ENCODE results near the gene C22orf15.

The C22orf15 gene

DNA sequence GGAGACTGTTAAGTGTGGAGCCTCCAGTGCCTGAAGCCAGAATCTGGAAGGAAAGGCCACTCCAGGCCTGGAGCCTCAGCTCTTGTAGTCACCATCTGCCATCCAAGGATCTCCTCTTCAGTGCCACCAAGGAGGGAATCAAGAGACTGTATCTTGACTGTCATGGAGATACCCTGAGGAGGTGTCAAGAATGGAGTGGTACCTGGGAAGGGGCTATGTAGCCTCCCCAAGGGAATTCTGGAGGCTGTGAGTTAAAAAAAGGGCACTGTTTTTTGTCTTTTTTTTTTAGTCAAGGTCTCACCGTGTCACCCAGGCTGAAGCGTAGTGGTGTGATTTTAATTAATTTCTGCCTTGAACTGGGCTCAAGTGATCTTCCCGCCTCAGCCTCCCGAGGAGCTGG, 3.2 kb upstream of the C22orf15 start:
- H3K4me1 Mint-ChIP-seq: peaks cover 47% of the 10 kb centered on the region
- H3K4me3 Mint-ChIP-seq: no peak overlapping the region
- no peak overlapping the region for H3K27ac Mint-ChIP-seq
- no peak for ATAC-seq
- H3K27me3 Mint-ChIP-seq: no peaks in the 10 kb centered on the region
- no peaks in the 10 kb centered on the region for H3K36me3 Mint-ChIP-seq
- H3K9me3 Mint-ChIP-seq: no peaks in the 10 kb centered on the region

DNA sequence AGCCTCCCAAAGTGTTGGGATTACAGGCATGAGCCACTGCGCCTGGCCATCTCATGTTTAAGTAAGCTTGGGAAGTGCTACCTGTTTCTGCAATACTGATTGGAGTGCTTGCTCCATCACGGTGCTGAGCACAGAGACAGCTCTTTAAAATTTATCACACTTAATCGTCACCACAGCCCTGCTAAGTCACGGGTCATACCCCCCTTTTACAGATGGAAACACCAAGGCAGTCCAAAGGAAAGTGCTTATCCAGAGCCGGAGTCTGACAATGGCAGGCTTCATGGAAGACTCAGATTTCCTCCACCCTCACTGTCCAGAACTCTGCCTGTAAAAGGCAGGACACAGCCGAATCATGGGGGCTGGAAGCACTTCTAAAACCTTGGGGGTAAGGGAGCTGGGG, 2.7 kb upstream of the C22orf15 start:
- H3K27ac Mint-ChIP-seq: peak overlapping the region; percentile 10
- no peak overlapping the region for H3K4me3 Mint-ChIP-seq
- peaks cover 2% of the 10 kb centered on the region for H3K36me3 Mint-ChIP-seq
- ATAC-seq: no peak
- H3K27me3 Mint-ChIP-seq: no peaks in the 10 kb centered on the region
- no peaks in the 10 kb centered on the region for H3K9me3 Mint-ChIP-seq
- peaks cover 47% of the 10 kb centered on the region for H3K4me1 Mint-ChIP-seq

DNA sequence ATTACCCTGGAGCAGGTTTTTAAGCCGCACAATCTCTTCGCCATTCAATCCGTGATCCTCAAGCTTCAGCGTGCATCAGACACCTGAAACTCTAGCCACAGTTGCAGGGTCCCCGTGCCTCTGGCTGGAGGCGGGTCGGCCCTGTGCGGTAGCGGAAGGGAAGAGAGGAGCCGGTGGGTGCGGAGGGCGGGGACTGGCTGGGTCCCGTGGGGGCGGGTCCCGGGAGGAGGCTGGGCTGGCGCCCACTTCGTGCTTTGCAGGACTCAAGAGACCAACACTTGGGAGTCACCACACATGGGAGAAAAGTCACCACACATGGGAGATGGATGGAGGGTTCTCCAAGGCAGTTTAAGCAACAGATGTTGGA, 772 bp downstream of the C22orf15 start:
- Mint-ChIP-seq H3K4me1 (peaks cover 53% of the 10 kb centered on the region), H3K4me3 (peak overlapping the region; percentile 57), H3K27ac (peak overlapping the region; percentile 45), H3K9me3 (no peaks in the 10 kb centered on the region), H3K36me3 (peaks cover 5% of the 10 kb centered on the region), H3K27me3 (no peaks in the 10 kb centered on the region)
- ATAC-seq: no peak

DNA sequence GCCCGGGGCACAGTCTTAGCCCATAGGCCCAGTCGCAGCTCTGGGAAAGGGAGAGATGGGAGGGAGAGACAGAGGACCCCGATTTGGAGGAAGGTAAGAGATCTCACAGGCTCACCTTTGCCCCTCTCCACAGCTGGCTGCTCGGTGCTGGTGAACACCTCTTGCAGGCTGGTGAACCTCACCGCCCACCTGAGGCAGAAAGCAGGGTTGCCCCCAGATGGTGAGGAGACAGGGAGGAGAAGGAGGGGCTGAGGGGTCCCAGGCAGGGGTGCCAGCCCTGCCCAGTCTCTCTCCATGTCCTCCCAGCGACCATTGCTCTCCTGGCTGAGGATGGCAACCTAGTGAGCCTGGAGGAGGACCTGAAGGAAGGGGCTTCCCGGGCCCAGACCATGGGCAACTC, 1.2 kb downstream of the C22orf15 start:
- H3K27ac Mint-ChIP-seq: peak overlapping the region; percentile 45
- H3K4me3 Mint-ChIP-seq: peak overlapping the region; percentile 57
- no peaks in the 10 kb centered on the region for H3K27me3 Mint-ChIP-seq
- peaks cover 57% of the 10 kb centered on the region for H3K4me1 Mint-ChIP-seq
- H3K36me3 Mint-ChIP-seq: peaks cover 5% of the 10 kb centered on the region
- ATAC-seq: no peak
- no peaks in the 10 kb centered on the region for H3K9me3 Mint-ChIP-seq

DNA sequence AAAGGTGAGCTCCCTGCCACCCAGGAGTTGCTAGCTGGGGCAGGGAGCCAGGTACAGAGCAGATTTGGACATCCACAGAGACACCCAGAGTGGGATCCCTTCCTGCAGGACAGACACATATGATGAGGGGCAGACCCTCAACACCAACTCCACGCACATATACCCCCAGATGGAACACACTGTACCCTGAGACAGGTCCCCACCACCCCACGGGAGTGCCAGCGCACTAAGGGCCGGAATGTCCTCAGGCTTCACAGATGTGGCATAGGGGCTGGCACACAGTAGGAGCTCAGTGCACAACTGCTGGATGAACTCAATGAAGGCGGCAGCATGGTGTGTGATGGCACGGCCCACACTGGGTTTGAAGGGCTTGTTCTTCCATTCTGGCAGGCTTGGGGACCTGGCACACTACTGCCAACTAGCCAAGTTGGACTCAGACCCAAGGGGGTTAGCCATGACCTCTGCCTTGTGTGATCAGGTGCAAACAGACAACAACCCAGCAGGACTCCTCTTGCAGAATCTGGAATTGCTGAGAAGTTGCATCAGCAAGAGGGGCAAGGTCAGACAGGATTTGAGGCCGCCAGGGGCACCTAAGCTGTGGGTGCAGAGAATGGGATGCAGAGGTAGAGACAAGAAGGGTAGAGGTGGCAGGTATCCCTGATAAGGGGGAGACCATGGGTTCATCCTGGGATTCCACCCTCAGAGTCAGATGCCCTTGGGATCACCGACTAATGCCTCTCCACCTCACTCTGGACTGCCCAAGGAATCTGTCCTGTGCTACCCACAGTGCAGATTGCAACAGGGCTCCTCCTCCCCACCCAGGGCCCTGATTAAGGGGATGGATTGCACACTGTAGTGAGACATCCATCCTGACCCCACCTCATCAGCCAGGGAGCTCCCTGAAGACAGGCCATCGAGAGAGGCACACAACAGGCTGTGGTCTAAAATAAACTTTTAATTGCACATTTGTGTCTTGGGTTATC, 2.4 kb downstream of the C22orf15 start:
- Mint-ChIP-seq H3K27me3 (no peaks in the 10 kb centered on the region), H3K4me3 (peak overlapping the region; percentile 38), H3K4me1 (peaks cover 68% of the 10 kb centered on the region), H3K9me3 (no peaks in the 10 kb centered on the region), H3K27ac (no peak overlapping the region), H3K36me3 (peaks cover 5% of the 10 kb centered on the region)
- no peak for ATAC-seq

DNA sequence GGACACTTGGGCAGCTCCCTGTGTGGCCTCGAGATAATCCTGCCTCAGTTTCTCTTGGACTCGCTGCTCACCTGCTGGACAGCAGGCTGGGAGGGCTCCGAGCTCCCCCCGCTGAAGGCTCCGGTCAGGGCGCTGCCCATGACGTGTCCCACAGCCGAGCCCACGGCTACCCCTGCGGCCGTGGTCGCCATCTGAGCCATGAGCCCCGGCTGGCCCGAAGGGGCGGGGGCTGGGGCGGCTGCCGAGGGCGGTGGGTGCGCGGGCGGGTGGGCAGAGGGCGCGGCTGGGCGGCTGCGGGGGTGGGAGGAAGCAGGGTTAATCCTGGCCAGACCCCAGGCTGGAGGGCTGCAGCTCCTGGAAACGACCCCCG, 4.5 kb downstream of the C22orf15 start:
- no peak for ATAC-seq
- Mint-ChIP-seq H3K27me3 (no peaks in the 10 kb centered on the region), H3K4me1 (peaks cover 89% of the 10 kb centered on the region), H3K4me3 (peak overlapping the region; percentile 94), H3K9me3 (no peaks in the 10 kb centered on the region), H3K36me3 (peaks cover 5% of the 10 kb centered on the region), H3K27ac (peak overlapping the region; percentile 94)

DNA sequence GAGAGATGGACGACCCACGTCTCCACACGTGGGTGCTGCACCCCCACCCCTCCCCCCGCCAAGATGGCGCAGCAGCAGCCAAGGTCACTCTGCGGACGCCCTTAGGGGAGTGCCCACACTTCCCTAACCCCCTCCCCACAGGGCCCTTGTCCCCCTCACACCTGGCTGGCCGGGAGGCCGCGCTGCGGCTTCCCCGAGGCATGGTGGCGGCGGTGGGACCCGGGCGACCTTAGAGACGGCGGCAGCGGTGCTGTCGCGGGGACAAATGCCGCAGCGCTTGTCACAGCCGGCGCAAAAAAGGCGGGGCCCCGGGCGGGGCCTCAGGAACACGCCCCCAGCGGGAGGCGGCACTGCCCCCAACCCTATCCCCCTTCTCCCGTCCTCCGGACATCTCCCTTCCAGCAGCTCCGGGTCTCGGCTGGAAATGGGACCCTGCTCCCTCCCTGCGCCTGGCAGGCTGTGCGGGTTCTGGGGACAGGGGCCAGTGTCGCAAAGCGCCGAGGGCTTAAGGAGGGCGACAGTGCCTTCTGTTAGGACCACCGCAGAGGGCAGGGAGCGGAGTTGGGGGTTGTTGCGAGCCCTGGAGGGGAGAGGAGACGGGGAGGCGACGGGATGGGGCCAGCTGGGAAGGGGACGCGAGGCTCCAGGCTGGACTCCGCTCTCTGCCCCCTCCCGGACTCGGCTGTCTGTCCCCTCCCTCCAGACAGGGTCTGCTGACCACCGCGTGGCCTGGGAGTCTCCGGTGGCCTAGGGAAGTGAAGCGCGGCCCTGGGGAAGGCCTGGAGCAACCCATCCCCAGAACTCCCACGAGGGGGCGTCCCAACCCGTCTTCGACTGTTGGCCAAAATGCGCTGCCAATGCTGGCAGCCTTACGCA, 5.1 kb downstream of the C22orf15 start, which contains the start of gene CHCHD10:
TSS of gene CHCHD10 (minus strand) at position 300 of the 876 bp plus-strand sequence. CDS start at position 202, 98 bp downstream.
- Mint-ChIP-seq H3K36me3 (peaks cover 5% of the 10 kb centered on the region), H3K4me3 (peak within 1 kb of the TSS; percentile 94), H3K9me3 (no peaks in the 10 kb centered on the region), H3K27me3 (no peaks in the 10 kb centered on the region), H3K27ac (peak within 1 kb of the TSS; percentile 94), H3K4me1 (peaks cover 90% of the 10 kb centered on the region)
- peak; percentile 79 for ATAC-seq

DNA sequence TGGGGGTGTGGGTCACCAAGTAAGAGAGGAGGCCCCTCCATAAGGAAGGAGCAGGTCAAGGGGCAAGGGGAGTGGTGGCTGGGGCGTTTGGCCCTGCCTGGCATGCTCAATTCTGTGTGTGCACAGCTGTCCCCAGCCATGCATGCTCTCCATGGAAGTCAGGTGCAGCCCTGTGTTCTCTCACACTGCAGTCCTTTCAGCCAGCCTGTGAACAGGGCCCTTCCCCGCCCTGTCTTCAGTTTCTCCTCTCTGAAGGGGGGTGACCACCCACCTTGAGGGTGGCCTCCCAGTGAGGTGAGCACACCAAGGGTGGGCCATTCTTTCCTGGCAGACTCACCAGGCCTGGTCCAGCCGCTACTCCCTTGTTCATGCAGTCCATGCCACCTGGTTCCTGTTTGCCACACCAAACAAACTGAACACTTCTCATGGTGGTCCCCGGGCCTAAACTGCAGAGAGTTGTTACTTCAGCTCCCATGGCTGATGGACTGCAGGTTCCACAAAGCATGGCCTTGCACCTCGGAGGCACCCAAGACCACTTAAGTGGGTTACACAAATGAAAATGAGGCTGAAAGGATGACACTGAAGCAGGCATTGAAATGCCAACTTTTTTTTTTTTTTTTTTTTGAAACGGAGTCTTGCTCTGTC, 6.7 kb downstream of the C22orf15 start:
- Mint-ChIP-seq H3K4me3 (peak overlapping the region; percentile 94), H3K27ac (peak overlapping the region; percentile 94)

DNA sequence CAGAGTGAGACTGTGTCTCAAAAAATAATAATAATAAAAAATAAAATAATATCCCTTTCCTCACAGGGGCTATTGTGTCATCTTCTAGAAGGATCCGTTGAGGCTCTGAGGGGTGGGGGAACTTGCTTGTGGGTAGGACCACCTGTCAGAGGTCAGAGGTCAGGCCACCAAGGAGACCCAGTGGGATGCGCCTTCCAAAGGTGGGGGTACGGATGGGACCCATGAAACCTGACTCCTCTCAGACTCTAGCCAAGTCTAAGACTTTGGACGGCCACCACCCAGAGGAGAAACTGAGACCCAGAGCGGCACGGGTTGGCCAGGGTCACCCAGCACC, 9.5 kb downstream of the C22orf15 start:
- Mint-ChIP-seq H3K4me1 (peaks cover 67% of the 10 kb centered on the region), H3K9me3 (no peaks in the 10 kb centered on the region), H3K4me3 (peak overlapping the region; percentile 72), H3K27ac (peak overlapping the region; percentile 75), H3K27me3 (no peaks in the 10 kb centered on the region), H3K36me3 (no peaks in the 10 kb centered on the region)
- no peak for ATAC-seq

More for the DNA sequence above, 6.7 kb downstream of the C22orf15 start:
- no peak for ATAC-seq
- Mint-ChIP-seq H3K4me1 (peaks cover 87% of the 10 kb centered on the region), H3K36me3 (peaks cover 5% of the 10 kb centered on the region), H3K9me3 (no peaks in the 10 kb centered on the region), H3K27me3 (no peaks in the 10 kb centered on the region)

DNA sequence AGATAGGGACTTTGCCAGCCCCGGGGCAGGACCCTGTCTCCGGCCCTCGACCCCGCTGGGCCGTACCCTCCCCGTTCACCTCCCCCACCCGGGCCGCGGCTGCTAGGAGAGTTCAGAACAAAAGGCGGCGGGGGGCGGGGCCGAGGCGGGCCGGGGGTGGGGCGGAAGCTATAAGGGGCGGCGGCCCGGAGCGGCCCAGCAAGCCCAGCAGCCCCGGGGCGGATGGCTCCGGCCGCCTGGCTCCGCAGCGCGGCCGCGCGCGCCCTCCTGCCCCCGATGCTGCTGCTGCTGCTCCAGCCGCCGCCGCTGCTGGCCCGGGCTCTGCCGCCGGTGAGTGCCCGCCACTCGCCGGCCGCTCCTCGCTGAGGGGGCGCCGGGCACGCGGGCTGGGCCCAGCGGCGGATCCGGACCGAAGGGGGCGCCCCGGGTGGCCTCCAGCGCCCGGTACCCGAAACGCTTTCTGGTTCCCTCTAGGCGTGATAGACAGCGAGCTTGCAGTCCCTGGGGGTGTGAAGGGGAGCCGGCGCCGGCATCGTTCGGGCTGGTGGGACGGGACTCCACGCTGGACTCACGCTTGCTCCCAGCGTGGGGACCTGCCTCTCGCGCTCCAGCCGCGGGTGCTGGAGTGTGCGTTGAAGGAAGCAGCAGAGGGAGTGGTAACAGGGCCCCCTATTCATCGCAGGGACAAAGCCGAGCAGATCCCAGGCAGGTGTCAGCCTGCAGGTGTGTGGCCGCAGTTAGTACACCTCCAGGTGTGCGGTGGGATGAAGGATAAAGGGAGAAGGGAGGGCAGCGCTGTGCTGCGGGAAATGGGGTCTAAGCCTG, 10.1 kb downstream of the C22orf15 start, which contains the start of gene MMP11:
TSS of gene MMP11 (plus strand) at position 201 of the 825 bp plus-strand sequence. CDS start at position 223, 22 bp downstream.
- peak; percentile 78 for ATAC-seq
- Mint-ChIP-seq H3K27me3 (no peaks in the 10 kb centered on the region), H3K36me3 (no peaks in the 10 kb centered on the region), H3K27ac (peak within 1 kb of the TSS; percentile 75), H3K4me1 (peaks cover 65% of the 10 kb centered on the region), H3K9me3 (no peaks in the 10 kb centered on the region), H3K4me3 (peak within 1 kb of the TSS; percentile 74)

DNA sequence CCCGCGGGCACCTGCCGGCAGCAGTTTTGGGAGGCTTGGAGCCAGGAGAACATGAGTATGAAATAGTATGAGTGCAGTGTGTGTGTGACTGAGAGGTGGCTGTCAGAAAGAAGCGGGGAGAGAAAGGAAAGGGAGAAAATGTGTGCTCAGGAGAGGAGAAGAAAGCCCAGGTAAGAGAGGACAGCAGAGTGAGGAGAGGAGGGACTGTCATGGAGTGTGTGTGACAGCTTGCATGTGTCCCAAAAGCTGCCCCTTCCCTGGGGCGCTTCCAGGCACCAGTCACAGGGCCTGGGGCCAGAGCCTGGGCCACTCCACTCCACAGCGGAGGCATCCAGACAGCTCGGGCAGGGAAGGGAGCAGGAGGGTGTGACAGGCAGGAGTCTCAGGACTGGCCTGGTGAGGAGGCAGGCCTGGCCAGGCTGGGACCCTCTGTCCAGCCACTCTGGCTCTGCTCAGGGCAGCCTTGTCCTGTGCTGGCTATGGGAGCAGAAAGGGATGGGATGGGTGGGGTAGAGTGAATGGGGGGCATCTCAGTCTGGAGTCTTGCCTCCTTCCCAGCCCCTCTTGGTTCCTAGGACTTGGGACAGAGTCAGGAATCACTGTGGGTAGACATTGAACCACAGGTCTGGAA, 10.8 kb downstream of the C22orf15 start:
- H3K27ac Mint-ChIP-seq: peak overlapping the region; percentile 75

DNA sequence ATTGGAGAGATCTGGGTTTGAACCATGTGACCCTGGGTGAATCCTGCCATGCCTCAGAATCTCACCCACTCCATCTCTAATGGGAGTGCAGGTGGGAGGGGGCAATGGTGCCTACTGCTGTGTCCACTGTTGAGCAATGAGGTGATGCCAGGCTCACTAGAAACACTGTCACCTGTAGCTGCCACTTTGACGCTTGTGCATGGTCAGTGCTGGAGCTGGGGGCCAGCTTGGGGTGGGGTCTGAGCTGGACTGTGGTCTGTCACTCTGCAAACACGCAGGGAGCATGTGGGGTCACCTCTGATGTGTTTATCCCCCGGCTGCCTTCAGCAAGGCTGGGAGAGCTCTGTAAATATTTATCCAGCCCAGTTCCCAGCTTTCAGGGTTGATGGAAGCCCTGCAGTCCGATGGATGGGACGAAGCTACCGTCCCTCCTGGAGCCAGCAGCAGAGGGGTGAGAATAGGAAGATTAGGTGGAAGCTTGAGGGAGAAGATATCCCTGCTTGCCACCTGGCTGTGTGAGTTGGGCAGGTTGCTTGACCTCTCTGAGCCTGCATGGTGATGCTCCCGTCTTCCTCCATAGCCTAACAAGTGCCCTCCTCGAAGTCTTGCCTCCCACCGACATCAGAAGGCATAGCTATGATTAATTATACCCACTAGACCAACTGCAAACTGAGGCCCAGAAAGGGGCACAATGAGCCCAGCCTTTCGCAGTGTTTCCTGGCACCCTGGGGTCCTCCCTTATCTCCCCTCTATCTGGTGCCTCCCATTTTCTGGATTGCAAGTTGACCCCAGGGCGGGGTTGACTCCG, 11.5 kb downstream of the C22orf15 start:
- Mint-ChIP-seq H3K27ac (peak overlapping the region; percentile 7), H3K9me3 (no peaks in the 10 kb centered on the region), H3K27me3 (no peaks in the 10 kb centered on the region), H3K36me3 (no peaks in the 10 kb centered on the region), H3K4me1 (peaks cover 51% of the 10 kb centered on the region), H3K4me3 (no peak overlapping the region)
- ATAC-seq: no peak

More for the DNA sequence above, 10.8 kb downstream of the C22orf15 start:
- no peaks in the 10 kb centered on the region for H3K27me3 Mint-ChIP-seq
- ATAC-seq: no peak
- H3K4me1 Mint-ChIP-seq: peaks cover 58% of the 10 kb centered on the region
- peak overlapping the region; percentile 74 for H3K4me3 Mint-ChIP-seq
- no peaks in the 10 kb centered on the region for H3K9me3 Mint-ChIP-seq
- H3K36me3 Mint-ChIP-seq: no peaks in the 10 kb centered on the region

DNA sequence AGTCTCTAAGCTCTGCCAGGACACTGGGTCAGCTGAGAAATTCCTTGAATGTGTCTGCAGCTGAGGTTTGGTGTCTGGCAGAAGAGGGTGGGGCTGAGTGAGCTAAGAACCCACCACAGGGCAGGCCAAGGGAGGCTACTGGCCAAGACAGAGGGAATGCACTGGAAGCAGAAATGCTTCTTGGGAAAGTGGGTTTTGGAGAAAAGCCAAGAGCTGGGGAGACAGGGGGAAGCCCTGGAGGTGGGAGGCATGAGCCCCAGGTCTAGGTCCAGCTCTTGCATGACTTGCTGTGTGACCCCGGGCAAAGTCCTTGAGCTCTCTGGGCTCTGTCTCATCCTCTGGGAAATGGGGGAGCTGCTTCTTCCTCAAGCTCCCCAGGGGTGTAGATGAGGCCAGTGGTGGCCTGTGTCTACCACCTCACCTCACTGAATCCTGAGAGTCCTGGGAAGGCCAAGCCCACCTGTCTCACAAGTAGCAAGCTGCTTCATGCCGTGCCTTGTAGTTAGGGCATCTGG, 12.2 kb downstream of the C22orf15 start:
- peaks cover 49% of the 10 kb centered on the region for H3K4me1 Mint-ChIP-seq
- peak overlapping the region; percentile 7 for H3K27ac Mint-ChIP-seq

More for the DNA sequence above, 12.2 kb downstream of the C22orf15 start:
- H3K4me3 Mint-ChIP-seq: no peak overlapping the region
- H3K36me3 Mint-ChIP-seq: no peaks in the 10 kb centered on the region
- H3K9me3 Mint-ChIP-seq: no peaks in the 10 kb centered on the region
- ATAC-seq: no peak
- H3K27me3 Mint-ChIP-seq: no peaks in the 10 kb centered on the region
